Coronary artery (tissue), 2 donors: ENCODE data around the gene ZSCAN16.
A peak's percentile ranks its signal among the peaks of the same experiment; 100 is the strongest.

Experiments used
- DNase-seq: peaks from one replicate; pipeline ENCODE4 v3.0.0-alpha.2; 2017; ENCODE audit warnings: low spot score
- H3K27ac ChIP-seq, 2 donors: fragments of 200-600 bp; sonication (generic); one replicate each; pipeline ENCODE4 v1.5.1; 2016 to 2019
- H3K4me3 ChIP-seq: fragments of 200-600 bp; sonication (generic); 2 replicates; pipeline ENCODE4 v1.5.1; 2016; ENCODE audit warnings: mild to moderate bottlenecking, moderate library complexity
- TF ChIP-seq, protein P1 (sequence below): fragments of 200-600 bp; sonication (generic); IDR thresholded peaks from one replicate; pipeline ENCODE4 v1.5.1; 2019; ENCODE audit warnings: antibody characterized with exemption

Gene ZSCAN16

GRCh38 chr6:28134015-28134414 lies 9.6 kb downstream of the ZSCAN16 start:
- TF ChIP-seq, protein P1, sequence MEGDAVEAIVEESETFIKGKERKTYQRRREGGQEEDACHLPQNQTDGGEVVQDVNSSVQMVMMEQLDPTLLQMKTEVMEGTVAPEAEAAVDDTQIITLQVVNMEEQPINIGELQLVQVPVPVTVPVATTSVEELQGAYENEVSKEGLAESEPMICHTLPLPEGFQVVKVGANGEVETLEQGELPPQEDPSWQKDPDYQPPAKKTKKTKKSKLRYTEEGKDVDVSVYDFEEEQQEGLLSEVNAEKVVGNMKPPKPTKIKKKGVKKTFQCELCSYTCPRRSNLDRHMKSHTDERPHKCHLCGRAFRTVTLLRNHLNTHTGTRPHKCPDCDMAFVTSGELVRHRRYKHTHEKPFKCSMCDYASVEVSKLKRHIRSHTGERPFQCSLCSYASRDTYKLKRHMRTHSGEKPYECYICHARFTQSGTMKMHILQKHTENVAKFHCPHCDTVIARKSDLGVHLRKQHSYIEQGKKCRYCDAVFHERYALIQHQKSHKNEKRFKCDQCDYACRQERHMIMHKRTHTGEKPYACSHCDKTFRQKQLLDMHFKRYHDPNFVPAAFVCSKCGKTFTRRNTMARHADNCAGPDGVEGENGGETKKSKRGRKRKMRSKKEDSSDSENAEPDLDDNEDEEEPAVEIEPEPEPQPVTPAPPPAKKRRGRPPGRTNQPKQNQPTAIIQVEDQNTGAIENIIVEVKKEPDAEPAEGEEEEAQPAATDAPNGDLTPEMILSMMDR: no peak
- Histone ChIP-seq H3K4me3 (no peak overlapping the region), H3K27ac (peak overlapping the region in 1 of 2 donors; percentile 20)
- no peak for DNase-seq

DNA sequence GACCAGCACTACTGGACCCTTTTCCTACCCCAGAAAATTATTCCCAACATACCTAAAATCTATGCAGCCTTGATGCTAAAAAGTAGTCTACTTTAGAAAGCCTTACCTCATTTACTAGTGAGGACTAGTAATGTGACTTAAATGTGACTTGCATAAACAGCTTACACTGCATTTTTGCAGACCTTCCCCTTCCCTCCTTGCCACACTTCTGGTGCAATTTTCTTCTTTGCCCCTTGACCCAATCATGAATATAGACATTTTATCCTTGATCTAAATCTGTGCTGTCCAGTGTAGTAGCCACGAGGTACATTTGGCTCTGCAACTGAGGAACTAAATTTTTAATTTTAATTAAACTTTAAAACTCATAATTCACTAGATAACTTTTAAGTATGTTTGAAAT lies 10.3 kb downstream of the ZSCAN16 start:
- Histone ChIP-seq H3K4me3 (no peak overlapping the region), H3K27ac (no peak overlapping the region)
- DNase-seq: no peak
- TF ChIP-seq, protein P1: no peak

GRCh38 chr6:28135393-28135792 lies 11.0 kb downstream of the ZSCAN16 start:
- peak overlapping the region; percentile 81 for H3K4me3 ChIP-seq
- H3K27ac ChIP-seq: no peak overlapping the region

GRCh38 chr6:28136585-28137504 lies 12.4 kb downstream of the ZSCAN16 start:
- Histone ChIP-seq H3K27ac (peak overlapping the region; percentile 94), H3K4me3 (peak overlapping the region; percentile 81)
- TF ChIP-seq, protein P1: no peak
- peak; percentile 95 for DNase-seq

More at GRCh38 chr6:28135393-28135792, 11.0 kb downstream of the ZSCAN16 start:
- DNase-seq: no peak
- TF ChIP-seq, protein P1: no peak

DNA sequence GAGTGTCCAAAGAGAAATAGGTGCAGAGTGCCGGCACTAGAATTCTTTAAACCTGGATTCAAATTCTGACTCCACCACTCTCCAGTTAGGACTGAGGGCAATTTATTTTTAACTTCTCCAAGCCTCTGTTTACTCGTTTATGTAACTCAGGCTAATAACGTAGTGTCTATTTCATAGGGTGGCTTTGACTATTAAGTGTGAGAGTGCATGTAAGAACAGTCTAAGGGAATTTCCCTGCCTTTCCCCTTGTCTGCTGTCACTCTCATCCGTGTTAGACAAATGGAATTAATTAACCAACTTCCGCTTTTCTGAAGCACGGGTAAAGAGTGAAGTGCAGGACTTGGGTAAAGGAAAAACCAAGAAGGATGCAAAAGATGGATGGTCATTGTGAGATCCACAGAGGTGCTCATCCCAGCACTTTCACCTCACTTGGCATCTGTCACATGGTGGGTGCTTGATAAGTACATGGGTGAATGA lies 13.1 kb downstream of the ZSCAN16 start:
- no peak for DNase-seq
- peak overlapping the region; percentile 94 for H3K27ac ChIP-seq
- peak overlapping the region; percentile 81 for H3K4me3 ChIP-seq
- TF ChIP-seq, protein P1: no peak

GRCh38 chr6:28139860-28140543 lies 15.6 kb downstream of the ZSCAN16 start:
- no peak overlapping the region for H3K27ac ChIP-seq
- H3K4me3 ChIP-seq: no peak overlapping the region
- DNase-seq: no peak
- TF ChIP-seq, protein P1: no peak
